Medulla oblongata (tissue), 1 donor: ENCODE data around the gene IFI16.
A peak's percentile ranks its signal among the peaks of the same experiment; 100 is the strongest.

ENCODE experiments used
- DNase-seq: peaks from one replicate; pipeline ENCODE4 v3.0.0-alpha.2; 2015; ENCODE audit errors: extremely low spot score

Gene IFI16

GRCh38 chr1:159058751-159059150 lies 49.0 kb downstream of the IFI16 start:
- DNase-seq, result no peak

GRCh38 chr1:159065106-159065505 lies 55.4 kb downstream of the IFI16 start:
- no peak for DNase-seq

GRCh38 chr1:159066108-159066507 lies 56.4 kb downstream of the IFI16 start:
- DNase-seq, result no peak

- DNase-seq, result peak; percentile 76
Observed at GRCh38 chr1:159067699-159068621, 58.3 kb downstream of the IFI16 start.

- no peak for DNase-seq
Observed at GRCh38 chr1:159068886-159069285, 59.2 kb downstream of the IFI16 start.

GRCh38 chr1:159071970-159072582 lies 62.4 kb downstream of the IFI16 start:
- DNase-seq, result peak; percentile 82

- peak; percentile 13 for DNase-seq
Observed at GRCh38 chr1:159076438-159077119, 66.9 kb downstream of the IFI16 start, which contains the start of gene AIM2. Gene AIM2, minus strand, starts transcription at chr1:159076766. Its CDS starts 3,267 bp downstream, at chr1:159073499.

- DNase-seq, result no peak
Observed at GRCh38 chr1:159077120-159077961, 67.6 kb downstream of the IFI16 start.

GRCh38 chr1:159079525-159079924 lies 69.8 kb downstream of the IFI16 start:
- DNase-seq, result no peak

- peak; percentile 20 for DNase-seq
Observed at GRCh38 chr1:159081626-159082025, 71.9 kb downstream of the IFI16 start.

GRCh38 chr1:159083013-159083412 lies 73.3 kb downstream of the IFI16 start:
- DNase-seq, result no peak

GRCh38 chr1:159084152-159084551 lies 74.4 kb downstream of the IFI16 start:
- DNase-seq, result no peak

- no peak for DNase-seq
Observed at GRCh38 chr1:159084867-159085266, 75.2 kb downstream of the IFI16 start.

GRCh38 chr1:159088050-159088449 lies 78.3 kb downstream of the IFI16 start:
- DNase-seq, result no peak

- no peak for DNase-seq
Observed at GRCh38 chr1:159088546-159089183, 79.0 kb downstream of the IFI16 start.

- no peak for DNase-seq
Observed at GRCh38 chr1:159089184-159089791, 79.6 kb downstream of the IFI16 start.

- DNase-seq, result no peak
Observed at GRCh38 chr1:159090286-159091179, 80.8 kb downstream of the IFI16 start.

GRCh38 chr1:159091180-159091560 lies 81.5 kb downstream of the IFI16 start:
- DNase-seq, result no peak

- DNase-seq, result no peak
Observed at GRCh38 chr1:159091607-159092031, 81.9 kb downstream of the IFI16 start.
